ENCODE data around the gene ADAM10.
"Not testable (repeated sequence)": the region's sequence is repeated elsewhere in the genome, so short reads cannot be mapped to it uniquely, and the experiment has no call there.

The ADAM10 gene, protein sequence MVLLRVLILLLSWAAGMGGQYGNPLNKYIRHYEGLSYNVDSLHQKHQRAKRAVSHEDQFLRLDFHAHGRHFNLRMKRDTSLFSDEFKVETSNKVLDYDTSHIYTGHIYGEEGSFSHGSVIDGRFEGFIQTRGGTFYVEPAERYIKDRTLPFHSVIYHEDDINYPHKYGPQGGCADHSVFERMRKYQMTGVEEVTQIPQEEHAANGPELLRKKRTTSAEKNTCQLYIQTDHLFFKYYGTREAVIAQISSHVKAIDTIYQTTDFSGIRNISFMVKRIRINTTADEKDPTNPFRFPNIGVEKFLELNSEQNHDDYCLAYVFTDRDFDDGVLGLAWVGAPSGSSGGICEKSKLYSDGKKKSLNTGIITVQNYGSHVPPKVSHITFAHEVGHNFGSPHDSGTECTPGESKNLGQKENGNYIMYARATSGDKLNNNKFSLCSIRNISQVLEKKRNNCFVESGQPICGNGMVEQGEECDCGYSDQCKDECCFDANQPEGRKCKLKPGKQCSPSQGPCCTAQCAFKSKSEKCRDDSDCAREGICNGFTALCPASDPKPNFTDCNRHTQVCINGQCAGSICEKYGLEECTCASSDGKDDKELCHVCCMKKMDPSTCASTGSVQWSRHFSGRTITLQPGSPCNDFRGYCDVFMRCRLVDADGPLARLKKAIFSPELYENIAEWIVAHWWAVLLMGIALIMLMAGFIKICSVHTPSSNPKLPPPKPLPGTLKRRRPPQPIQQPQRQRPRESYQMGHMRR

DNA sequence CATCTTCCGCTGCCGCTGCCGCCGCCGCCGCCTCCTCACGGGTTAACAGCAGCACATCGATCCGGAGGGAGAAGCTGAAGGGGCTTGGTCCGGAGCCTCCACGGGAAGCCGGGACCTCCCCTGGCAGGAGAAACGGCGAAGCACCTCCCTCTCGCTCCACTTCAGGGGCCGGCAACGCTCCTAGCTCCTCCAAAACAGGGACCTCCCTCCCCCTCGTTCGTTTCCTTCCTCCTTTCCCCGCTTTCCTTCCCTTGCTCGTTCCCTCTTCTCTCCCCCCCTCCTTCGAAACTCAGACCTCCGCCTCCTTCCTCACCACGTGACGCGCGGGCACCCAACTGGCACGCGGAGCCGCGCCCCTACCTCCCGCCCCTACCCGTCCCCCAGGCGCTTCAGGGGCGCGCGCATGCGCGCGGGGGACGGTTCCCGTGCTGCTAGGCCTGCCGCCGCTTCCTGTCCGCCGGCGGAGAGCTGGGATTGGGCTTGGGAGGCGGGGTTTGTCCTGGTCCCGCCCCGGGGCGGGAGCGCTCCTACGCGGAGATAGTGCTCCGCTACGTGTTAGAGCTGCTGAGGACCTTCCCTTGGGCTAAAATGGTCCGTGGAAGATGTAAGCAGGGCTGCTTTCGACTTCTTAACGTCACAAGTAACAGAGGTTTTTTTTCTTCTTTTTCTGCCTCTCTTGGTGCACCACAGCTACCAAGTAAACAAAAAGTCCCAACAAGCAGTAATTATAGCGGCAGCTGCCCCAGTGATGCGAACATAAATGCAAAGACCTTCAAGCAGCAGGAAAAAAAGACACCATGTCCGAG, at the start of gene ADAM10:
ADAM10 (minus strand) TSS at position 176 of the 806 bp plus-strand sequence; CDS start at position 3, 173 bp downstream.
- DNase-seq (ENCODE audit: low spot score), result peak; percentile 94

DNA sequence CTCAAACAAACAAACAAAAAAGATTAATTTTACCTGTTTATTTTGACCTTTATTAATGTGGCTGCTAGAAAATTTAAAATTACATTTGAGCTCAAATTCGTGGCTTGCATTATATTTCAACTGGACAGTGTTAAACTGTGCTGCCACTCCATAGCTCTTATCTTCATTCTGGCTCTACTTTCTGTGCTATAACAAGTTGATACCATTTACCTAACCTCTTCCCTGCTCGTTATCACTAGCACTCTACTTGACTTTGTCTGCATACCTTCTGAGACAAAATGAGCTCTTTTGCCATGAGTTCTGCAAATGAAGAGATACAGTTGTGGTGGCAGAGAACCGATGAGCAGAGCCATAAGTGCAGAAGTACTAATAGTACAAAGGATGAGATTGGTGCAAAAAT, 48.0 kb upstream of the ADAM10 start:
- DNase-seq (ENCODE audit: low spot score), result no peak

DNA sequence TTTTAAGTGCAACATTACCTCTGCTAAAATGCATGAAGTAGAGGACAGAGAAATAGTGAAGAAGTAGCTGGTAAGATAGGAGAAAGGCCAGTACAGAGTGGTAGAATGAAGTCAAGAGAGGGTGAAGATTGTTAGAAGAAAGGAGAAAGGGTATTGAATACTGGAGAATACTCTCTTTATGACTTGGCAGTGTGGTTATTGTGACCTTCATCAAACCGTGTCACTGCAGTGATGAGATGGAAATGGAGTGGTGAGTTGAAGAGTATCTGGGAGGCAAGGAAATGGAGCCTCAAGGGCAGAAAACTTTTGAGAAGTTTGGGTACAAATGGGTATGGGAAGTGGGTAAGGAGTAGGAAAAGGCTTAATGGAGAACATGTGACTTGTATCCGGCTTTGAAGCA, 46.3 kb upstream of the ADAM10 start:
- DNase-seq (ENCODE audit: low spot score), result no peak

DNA sequence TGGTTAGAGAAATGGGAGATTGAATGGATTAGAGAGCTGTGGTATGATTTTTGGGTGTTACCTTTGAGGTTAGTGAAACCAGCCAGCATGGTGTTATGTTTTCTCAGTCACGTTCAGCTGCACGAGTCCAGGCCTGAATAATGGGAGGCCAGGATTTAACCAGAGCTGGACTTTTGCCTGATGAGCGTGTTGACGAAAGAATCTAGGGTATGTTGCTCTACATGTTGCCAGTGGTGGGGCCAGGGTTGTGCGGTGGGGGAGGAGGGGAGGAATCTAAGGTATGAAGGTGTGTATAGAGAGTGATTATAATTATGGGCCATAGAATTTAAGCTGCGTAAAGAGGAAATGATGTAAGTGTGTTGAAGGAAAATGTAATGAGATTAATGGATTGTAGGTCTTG, 44.4 kb upstream of the ADAM10 start:
- peak; percentile 9 for DNase-seq (ENCODE audit: low spot score)

DNA sequence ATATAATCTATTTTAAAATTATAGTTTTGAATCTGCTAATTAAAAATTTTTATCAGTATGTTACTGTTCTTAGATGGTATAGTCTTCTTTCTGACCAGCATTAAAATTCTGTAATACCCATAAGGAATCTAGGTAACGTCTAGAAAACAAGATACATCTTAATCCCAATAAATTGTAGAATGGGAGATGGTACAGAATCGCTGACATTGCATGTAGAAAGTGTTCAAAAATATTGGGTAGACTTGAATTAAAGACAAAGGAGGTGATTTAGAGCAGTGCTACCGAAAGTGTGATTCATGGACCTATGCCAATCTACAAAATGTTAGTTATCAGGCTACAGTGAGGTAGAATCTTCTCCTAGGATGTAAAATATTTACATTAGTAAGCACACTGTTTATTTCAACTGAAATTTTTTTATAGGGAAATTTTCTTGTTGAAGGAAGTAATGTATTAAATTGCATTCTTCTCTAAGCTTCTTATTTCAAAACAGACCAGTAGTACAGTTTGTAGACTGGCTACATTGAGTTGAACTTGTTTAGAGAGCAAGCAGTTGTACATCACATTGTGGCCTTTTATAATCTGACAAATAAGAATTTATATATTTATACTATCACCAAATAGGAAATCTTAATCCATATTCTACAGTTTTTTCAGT, 38.7 kb upstream of the ADAM10 start:
- no peak for DNase-seq (ENCODE audit: low spot score)

DNA sequence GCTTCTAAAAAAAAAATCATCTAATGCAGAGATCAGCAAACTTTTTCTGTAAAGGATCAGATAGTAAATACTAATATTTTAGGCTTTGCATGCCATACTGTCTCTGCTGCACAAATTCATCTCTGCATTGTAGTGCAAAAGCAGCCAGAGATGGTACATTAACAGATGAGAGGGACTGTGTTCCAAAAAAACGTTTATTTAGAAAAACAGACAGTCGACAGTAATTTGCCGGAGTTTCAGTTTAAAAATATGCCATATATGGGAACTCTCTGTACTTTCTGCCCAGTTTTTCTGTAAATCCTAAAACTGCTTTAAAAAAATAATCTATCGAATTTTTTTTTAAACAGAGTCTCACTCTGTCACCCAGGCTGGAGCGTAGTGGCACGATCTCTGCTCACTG, 35.8 kb upstream of the ADAM10 start:
- no peak for DNase-seq (ENCODE audit: low spot score)

DNA sequence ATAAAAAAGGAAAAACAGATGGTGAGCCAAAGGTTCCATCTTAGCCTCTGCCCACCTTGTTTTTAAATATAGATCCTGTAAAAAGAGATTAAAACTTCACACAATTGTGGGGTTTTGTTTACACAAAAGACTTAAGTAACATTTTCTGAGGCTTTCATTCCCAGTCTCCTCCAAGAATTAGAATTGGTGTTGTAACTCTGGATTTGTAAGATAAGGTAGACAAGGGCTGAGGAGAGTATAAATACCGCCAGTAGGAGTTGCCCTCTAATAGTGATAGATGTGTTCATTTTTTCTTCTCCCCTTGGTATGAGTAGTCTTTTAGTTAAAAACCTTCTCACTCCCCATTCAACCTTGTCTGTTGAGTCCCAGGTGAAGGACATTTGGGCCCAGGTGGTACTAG, 30.0 kb upstream of the ADAM10 start:
- DNase-seq (ENCODE audit: low spot score), result no peak

DNA sequence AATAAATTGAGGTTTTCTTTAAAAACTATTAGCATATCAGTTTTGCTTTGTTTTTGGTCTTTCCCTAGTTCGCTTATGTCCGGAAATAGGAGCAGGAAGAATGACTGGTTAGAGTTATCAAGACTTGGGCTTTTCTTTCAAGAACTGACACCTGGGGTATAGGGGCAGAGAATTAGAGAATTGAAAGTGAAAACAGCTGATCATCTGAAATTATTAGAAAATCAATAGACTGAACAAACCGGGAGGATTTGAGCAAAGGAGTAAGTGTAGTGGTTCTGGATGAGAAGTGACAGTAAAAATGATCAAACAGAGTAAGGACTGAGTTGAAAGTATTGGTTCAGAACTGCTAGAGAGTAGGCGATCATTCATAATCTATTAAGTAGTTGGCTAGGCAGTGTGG, 27.6 kb upstream of the ADAM10 start:
- no peak for DNase-seq (ENCODE audit: low spot score)

DNA sequence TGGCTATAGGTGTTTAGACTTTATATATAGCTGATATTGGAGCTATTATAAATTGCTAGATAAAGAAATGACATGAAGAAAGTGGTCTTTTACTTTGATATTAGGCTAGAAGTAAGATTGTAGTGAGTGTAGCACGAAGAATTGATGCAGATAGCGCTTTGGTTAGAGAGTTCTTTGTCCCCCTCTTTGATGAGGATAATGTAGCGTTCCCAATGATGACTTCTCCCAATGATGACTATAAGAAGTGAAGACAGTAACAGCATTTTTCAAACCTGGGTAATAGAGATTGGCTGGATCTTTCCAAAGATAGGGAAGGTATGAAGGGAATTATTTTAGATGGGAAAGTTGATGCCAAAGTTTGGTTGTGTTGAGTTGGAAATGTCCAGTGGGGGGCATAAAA, 25.9 kb upstream of the ADAM10 start:
- DNase-seq (ENCODE audit: low spot score), result no peak

DNA sequence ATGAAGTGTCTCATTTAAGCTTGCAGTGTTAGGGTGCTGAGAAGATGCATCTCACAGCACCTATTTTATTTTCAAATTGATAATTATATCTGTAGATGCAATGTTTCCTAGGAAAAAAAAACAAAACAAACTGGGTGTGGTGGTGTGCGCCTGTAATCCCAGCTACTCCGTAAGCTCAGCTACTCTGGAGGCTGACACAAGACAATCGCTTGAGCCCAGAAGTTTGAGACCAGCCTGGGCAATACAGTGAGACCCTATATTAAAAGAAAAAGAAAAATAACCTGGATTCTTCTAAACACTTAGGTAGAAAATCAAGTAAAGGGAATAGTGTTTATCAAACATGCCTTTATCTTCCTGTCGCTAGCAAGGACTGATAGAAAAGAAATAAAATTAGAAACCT, 23.5 kb upstream of the ADAM10 start:
- DNase-seq (ENCODE audit: low spot score), result no peak

DNA sequence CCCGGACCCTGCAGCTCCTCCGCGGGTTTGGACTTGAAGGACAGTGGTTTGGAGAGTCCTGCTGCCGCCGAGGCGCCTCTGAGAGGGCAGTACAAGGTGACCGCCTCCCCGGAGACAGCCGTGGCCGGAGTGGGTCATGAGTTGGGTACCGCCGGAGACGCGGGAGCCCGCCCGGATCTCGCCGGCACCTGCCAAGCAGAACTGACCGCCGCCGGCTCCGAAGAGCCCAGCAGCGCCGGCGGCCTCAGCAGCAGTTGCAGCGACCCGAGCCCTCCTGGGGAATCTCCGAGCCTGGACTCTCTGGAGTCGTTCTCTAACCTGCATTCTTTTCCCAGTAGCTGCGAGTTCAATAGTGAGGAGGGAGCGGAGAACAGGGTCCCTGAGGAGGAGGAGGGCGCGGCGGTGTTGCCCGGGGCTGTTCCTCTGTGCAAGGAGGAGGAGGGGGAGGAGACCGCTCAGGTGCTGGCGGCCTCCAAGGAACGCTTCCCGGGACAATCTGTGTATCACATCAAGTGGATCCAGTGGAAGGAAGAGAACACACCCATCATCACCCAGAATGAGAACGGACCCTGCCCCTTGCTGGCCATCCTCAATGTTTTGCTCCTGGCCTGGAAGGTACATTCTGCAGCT, 22.2 kb upstream of the ADAM10 start:
- peak; percentile 38 for DNase-seq (ENCODE audit: low spot score)

DNA sequence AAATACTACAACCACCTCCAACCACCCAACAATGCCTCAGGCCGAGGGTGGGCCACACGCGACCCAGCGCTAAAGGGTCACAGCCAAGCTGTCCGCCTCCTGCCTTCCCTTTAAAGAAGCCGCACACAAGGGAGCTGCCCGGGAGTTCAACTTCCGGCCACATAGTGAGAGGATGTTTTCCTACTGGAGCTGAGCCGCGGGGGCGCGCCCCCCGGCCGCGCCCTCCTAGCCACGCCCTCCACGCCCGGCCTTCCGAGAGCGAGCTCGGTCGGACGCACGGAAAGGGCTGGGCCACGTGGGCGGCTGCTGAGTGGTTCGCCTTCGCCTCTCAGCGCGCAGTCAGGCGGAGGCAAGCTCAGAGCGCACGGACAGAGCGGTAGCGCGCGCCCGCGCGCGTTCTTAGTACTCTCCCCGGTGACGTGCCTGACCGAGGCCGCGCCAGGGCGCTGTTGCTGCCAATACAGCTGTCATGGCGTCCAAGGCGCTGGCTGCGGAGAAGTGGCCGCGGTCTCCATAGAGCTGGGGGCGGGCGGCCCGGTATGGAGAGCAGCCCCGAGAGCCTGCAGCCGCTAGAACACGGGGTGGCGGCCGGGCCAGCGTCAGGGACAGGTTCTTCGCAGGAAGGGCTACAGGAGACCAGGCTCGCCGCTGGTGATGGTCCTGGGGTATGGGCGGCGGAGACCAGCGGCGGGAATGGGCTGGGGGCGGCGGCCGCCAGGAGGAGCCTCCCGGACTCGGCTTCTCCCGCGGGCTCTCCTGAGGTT, 21.5 kb upstream of the ADAM10 start, which contains the start of gene MINDY2:
MINDY2 (plus strand) TSS at position 446 of the 764 bp plus-strand sequence; CDS start at position 540, 94 bp downstream.
- peak; percentile 78 for DNase-seq (ENCODE audit: low spot score)

DNA sequence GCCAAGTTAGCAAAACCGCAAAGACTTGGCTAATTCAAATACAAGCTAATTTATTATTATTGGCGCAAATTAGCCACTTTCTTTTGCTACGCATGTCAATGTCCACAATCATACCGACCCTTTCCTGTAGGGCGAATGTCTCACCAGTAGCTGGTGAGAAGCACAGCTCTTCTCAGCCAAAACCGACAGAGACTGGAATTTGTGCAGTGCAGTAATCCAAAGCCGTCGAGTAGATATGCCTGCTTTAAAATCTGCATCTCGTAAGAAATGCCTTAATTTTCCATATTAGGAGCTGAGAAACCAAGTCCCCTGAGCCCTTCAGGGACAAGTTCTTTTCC, 21.0 kb upstream of the ADAM10 start:
- no peak for DNase-seq (ENCODE audit: low spot score)

DNA sequence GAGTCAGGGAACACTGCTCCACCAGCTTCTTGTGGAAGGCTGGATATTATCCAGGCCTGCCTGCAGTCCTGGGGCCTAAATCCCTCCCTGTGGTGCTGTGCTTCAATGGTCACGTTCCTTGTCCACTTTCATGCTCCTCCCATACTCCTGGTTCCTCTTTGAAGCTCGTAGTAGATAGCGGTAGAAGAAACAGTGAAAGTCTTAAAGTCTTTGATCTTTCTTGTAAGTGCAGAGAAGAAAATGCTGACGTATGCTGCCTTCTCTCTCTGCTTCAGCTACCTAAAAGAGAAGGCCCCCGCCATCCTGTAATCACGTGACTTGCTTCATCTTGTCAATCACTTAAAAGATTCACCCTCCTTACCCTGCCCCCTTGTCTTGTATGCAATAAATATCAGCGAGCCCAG, 19.1 kb upstream of the ADAM10 start:
- not testable (repeated sequence) for DNase-seq (ENCODE audit: low spot score)

DNA sequence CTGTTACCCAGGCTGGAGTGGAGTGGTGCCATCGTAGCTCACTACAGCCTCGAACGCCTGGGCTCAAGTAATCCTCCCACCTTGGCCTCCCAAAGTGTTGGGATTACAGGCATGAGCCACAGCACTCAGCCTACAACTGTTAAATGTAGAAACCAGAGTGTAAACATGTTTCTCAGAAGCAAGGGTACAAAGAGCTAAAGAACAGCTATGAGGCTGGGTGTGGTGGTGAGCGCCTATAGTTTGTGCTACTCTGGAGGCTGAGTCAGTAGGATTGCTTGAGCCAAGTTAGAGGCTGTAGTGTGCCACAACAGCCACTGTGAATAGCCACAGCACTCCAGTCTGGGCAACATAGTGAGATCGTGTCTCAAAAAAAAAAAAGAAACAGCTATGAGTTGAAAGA, 16.8 kb upstream of the ADAM10 start:
- DNase-seq (ENCODE audit: low spot score), result no peak

DNA sequence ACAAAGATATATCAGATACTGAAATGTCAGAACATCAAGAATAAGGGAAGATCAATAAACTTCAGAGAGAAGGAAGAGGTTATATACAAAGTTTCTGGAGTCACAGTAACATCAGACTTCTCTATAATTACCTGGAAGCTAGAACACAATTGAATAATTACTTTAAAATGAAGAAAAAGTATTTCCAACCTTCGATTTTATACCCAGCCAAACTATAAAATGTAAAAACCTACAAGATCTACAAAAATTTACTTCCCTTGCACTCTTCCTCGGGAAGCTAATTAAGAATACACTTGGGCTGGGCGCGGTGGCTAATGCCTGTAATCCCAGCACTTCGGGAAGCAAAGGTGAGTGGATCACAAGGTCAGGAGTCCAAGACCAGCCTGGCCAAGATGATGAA, 15.0 kb upstream of the ADAM10 start:
- DNase-seq (ENCODE audit: low spot score), result no peak

DNA sequence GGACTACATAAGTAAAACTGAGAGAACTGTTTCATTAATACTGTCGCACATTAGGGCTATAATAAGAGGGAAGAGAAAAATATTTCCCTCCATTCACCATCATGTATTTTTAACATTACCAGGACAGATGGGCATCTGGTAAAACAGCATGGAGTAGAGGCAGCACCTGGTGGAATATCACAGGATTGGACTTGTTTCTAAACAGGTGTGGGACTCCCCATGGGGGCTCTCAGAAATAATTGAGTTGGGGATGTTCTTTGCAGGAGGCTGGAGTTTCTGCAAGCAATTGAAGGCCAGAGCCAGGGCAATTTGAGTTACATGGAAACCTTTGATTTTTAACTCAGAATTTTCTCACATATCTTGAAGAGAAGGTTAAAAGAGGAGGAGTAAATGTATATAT, 13.2 kb upstream of the ADAM10 start:
- DNase-seq (ENCODE audit: low spot score), result no peak

DNA sequence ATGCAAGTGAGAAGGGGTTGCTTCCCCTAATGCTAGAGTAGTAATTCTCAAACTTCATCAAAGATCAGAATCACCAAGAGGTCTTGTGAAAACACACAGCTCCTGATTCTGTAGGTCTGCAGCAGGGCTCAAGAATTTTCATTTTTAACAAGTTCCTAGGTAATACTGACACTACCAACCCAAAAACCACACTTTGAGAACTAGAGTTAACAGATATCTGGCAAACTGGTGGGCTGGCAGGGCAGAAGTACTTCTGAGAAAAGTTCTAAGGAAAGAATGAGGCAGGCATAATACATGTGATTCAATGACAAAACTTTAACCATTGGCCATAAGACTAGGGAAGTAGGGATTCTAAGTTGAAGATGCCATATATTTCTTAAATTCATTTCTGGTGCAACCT, 12.8 kb upstream of the ADAM10 start:
- DNase-seq (ENCODE audit: low spot score), result no peak

DNA sequence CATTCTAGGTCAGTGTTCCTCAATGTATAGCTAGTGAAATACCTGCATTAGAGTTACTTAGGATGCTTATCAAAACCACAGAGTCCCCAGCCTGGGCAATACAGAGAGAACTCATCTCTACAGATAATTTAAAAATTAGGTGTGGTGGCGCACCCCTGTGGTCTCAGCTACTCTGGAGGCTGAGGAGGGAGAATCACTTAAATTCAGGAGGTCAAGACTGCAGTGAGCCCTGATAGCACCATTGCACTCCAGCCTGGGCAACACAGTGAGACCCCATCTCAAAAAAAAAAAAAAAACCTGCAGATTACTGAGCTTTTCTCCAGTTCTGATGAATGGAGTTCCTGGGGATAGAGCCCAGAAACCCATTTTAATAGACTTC, 11.5 kb upstream of the ADAM10 start:
- no peak for DNase-seq (ENCODE audit: low spot score)

DNA sequence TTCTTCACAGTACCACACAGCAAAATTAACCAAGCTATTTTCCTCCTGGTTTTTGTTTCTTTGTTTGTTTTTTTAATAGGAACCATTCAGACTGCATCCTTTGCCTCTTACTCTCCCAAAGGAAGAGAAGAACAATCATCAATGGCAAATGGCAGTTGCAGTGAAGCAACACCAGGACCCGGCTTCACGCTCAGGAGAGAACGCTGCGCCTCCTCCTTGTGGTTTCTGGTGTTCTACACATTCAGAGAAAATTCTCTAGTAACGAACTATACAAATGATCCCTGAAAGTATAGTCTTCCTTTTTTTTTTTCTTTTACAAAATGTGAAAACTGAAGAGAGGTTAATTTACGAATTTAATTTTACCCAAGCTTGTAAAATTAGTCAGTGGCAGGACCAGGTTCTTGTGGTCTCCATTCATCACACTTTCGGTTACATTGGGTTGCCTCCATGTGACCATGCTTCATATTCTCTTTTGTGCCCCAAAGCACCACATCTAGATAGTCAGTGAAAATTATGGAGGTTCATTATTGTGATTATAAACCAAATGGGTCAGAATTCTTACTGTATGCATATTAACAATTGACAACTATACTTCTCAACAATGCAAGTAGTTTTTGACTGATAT, 11.0 kb upstream of the ADAM10 start:
- no peak for DNase-seq (ENCODE audit: low spot score)

Measured in HuH-7.5 (cell line).